ENCODE measurements around the gene CCDC70. TPM values are rescaled to one million over a fixed set of nuclear protein-coding genes. Genes with fewer than 3 reads are reported as not detected.

Gene CCDC70
- total and polyA plus RNA-seq, 4 donors, result 0.36 TPM; not detected in 3

- TF ChIP-seq REST (IDR thresholded peaks at IDR 0.05) (no peak), FOXA2 (IDR thresholded peaks at IDR 0.05) (no peak)
These were observed 5.6 kb upstream of the CCDC70 start (continued) for GRCh38 chr13:51856027-51856736.

GRCh38 chr13:51856998-51857397 lies 4.8 kb upstream of the CCDC70 start:
- Histone ChIP-seq H3K27me3 (ENCODE audit: control insufficient read depth in 4 of 4, insufficient read depth in 4 of 4, low read length in 3 of 4) (no peaks in the 10 kb centered on the region), H3K9me3 (ENCODE audit: control insufficient read depth in 4 of 4, low read length in 3 of 4) (no peaks in the 10 kb centered on the region), H3K9ac (ENCODE audit: low read depth in 1 of 2, low read length in 2 of 2) (no peak overlapping the region), H3K36me3 (ENCODE audit: control insufficient read depth in 4 of 4, insufficient read depth in 3 of 4, low read depth in 1 of 4, low read length in 3 of 4) (no peaks in the 10 kb centered on the region), H3K4me3 (ENCODE audit: low read depth in 1 of 3, low read length in 3 of 3) (no peak overlapping the region), H3K4me1 (ENCODE audit: control insufficient read depth in 4 of 4, insufficient read depth in 4 of 4, low read length in 3 of 4) (no peaks in the 10 kb centered on the region), H3K27ac (ENCODE audit: low read depth in 1 of 2, low read length in 2 of 2) (no peak overlapping the region)
- 24% methylated on average over 1 of the region's 1 CpG for WGBS
- DNase-seq (ENCODE audit: low spot score), result no peak
- no peak for TF ChIP-seq JUND (IDR thresholded peaks at IDR 0.05)
- no peak for TF ChIP-seq GABPA (IDR thresholded peaks at IDR 0.05 in 1 of 2, conservative IDR thresholded peaks at IDR 0.05 in 1 of 2)
- TF ChIP-seq ATF3 (IDR thresholded peaks at IDR 0.05), result no peak
- no peak for TF ChIP-seq SP1 (IDR thresholded peaks at IDR 0.05)
- TF ChIP-seq FOXA2 (IDR thresholded peaks at IDR 0.05), result no peak
- no peak for TF ChIP-seq YY1 (IDR thresholded peaks at IDR 0.05)
- TF ChIP-seq TAF1 (conservative IDR thresholded peaks at IDR 0.05), result no peak
- no peak for TF ChIP-seq HNF4G (IDR thresholded peaks at IDR 0.05)
- no peak for TF ChIP-seq FOXA1 (IDR thresholded peaks at IDR 0.05)
- TF ChIP-seq NR2F2 (IDR thresholded peaks at IDR 0.05), result no peak
- no peak for TF ChIP-seq REST (IDR thresholded peaks at IDR 0.05)
- no peak for TF ChIP-seq RXRA (IDR thresholded peaks at IDR 0.05)
- TF ChIP-seq MAX (IDR thresholded peaks at IDR 0.05), result no peak
- TF ChIP-seq RAD21 (IDR thresholded peaks at IDR 0.05), result no peak

Data from liver (tissue), 9 donors.